HG02759 (cell line): Measurements from ENCODE around the gene SOX1.

ENCODE experiments used
- ATAC-seq: cut with Tn5 transposase; IDR thresholded peaks from one replicate; pipeline ENCODE4 v1.9.1; 2021; ENCODE audit warnings: mild to moderate bottlenecking, moderate library complexity; ENCODE audit not compliant: unreplicated experiment

SOX1 gene

DNA sequence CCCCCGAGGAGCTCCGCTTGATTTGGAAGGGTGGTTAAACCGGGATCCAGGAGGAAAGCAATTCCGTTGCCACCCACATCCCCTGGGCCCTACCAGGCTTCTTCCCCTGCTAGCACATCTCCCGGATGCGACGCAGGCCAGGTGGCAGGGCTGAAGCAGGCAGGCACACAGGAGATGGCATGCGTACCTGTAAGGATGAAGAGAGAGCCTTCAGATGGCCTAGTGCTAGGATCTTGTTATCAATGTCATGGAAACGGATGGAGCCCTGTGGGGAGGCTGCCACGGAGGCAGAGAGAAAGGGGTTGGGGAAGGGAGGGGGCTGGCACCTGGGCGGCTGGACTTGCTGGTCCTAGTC is 8.5 kb upstream of the SOX1 start:
- ATAC-seq = no peak

DNA sequence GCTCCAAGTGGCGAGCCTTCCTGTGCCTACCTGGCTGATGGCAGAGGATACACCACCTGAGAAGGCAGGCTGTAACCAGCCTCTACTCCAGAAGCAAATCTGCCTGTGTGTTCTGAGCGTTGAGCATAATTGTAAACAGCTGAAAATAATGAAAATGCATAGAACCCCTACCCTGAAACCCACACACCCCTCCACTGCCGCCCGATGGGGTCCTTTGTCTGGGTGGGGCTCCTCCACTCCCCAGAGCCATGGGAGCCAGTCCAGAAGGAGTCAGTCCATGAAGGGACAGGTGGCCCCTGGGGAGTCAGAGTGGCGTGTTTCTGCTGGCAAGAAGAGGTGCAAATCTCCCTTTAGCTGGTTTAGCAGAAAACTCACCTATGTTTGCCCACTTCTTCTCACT is 8.0 kb upstream of the SOX1 start:
- no peak for ATAC-seq

DNA sequence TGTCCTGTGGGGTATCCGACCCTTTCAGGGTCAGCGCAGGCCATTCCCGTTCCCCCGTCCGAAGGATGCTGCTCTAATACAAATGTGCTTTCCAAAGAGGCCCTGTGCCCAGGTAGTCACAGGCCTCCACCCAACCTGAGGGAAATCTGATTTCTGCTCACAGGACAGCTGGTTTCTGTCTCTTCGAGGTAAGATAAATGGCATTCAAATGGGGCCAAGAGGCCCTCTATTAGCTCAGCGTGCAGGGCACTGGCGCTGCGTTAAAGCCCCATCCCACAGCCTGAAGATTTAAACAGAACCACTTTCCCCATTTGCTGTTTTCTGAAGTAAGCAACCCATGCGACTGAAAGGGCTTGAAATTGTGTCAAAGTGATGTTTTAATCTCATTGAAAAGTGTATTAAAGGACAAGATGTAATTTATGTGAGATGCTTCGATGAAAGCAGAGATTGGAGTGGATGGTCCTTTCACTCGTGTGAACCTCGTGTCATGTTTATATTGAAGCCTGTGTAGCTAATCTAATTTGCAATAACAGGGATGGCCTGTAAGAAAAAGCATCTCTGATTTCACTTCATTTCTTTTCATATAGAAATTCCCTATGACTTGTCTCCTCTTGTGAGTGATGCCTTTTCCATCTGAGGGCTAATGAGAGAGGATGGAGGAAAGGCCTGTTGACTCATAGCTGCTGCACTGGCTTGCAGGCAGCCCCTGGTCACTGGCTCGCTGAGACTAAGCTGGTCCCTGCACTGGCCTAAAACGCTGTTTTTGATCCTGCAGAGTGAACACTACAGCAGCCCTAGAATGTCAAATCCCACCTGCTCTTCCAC is 7.3 kb upstream of the SOX1 start:
- no peak for ATAC-seq

DNA sequence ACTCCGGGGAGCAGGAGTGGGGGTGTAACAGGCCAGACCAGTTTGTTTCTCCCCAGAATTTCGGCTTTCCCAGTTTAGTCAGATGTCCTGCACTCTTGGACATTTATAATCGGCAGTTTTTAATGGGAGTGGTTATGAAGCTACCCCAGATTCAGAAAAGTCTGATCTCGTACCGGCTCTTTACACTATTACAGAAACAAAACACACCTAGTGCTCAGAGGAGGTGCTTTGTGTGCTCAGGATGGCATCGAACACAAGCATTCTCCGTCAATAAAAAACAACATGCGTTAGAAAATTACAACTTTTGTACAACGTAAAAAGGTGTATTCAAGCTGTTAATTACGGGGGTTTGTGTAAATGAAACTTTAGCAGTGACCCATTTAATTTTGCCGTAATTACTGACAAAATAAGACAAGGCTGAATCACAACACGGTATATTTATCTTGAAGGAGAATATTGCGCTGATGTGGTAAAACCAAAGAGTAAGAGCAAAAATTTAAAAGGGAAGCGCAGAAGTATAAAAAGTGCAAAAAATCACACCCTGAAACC is 6.6 kb upstream of the SOX1 start:
- no peak for ATAC-seq

DNA sequence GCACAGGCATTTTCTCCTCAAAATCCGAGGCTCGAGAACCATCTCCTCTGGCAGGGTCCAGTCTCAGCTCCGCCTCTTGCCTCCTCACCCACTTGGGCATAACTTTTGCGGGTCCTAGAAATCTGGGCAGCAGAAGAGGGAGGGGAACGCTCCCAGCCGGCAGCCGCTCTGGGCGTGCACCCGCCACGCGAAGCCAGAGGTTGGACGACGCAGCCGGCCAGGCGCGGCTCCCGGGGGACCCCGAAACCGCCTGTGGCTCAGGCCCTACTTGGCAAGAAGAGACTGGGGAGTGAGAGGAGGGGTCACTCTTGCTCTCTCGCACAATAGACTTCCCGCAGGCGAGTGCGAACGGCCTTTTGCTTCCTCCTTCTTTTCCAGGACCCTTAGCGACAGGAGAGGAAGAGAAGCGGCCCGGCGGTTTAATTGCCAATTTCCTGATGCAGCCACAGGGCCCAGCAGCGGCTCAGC is 6.0 kb upstream of the SOX1 start:
- no peak for ATAC-seq

DNA sequence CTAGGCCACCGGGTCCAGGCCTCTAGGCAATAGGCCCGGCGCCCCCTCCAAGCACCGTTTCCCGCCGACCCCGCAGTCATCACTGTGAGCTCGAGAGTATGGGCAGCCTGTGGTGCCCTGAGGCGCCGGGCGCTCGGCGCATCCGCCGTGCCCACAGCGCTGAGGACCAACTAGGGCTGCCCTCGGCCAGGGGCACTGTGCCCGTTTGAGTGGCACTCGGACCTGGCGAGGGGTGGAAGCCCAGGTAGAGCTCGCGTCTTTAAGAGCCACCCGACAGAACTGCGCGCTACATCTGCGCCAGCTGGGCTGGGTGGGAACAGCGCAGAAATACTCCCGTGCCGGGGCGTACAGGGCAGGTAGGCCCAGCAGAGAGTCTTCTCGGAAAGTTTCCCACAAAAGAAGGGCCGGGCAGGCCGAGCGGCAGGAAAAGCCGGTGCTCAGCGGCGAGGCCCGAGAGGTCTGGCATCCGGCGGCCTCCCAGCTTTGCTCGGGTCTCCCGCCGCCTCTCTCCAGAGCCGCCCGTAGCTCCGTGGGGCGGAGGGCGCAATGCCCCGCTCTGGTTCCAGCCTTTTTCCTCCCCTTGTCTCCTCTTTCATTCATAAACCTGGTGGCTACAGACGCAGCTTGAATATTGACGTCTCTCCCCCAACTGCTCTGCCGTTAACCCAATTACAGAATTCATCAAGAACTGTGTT is 5.4 kb upstream of the SOX1 start:
- no peak for ATAC-seq

DNA sequence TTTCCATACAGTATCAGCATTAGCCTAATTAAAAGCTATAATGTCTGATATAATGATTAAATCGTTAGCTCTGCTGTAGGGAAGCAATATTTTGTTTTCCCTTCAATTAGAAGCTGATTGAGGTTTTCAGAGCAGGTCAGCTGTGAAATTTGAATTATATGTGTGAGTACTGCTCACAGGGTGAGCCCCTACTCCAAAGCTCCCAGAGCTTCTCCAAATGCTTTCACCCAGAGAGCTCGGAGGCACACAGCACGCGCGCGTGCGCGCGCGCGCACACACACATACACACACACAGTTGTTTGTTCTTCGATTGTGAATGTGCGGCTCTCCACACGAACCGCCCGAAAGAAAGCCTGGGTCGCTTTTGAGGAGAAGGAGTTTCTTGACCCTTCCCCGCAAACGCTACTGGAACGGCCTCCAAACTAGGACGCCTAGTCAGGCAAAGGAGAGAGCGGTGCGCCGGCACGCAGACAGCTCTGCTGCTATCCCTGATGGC is 4.8 kb upstream of the SOX1 start:
- no peak for ATAC-seq

DNA sequence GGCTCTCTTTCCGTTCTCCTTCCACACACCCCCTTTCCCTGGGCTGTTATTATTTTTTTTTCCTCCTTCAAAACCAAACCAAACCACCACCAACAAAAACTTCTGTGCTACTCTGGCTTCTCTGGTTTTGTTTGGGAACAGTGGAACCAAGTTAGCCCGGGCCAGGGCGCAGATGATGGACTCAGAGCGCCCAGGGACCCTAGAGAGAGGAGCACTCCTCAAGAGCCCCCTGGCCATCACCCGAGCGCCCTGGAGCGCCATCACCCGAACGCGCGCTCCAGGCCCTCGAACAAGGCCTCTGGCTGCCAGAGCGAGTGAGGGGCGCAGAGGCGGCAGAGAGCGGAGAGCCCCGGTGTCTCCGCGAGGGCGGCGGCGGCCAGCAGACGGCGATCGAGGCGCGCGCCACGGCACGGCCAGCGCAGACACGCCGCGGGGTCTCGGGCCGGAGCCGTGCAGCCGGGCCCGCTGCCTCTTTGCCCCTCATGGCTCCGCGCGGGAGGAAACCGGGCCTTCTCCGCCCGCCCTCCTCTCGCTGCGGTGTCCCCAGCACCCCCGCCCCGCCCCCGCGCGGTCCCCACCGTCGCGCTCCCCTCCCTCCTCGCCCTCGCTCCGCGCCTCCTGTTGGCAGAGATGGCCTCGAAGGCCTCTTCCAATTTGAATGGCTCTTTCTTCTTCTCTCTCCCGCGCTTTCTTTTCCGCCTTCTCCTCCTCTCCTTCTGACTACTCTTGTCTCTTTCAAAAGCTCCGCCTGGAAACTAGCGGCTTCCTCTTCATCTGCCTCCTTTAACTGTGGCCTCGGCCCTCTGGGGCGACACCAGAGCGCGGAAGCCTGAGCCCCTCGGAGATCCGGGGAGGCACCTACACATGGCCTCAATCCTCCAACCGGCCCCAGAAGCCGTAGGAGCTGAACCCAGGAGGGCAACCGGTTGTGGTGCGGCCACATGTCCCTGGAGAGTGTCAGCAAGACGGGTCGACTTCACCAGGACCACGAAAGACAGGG is 4.1 kb upstream of the SOX1 start:
- no peak for ATAC-seq

DNA sequence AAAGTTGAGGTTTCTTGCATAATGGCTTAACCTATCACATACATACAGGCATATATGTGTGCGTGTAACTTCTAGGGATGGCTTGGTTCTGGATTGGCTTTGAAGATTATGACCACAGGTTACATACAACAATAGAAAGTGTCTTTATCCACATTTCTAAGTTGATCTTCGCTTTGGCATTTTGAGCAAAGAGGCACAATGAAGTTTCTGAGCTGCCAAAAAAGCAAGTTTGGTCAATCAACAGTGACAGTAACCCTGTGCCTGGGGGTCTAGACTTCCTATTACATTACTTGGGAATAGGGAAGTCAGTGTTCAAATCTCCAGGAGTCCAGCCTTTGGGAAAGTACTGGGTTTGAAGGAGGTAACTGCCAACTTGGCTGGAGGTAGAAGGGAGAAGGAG is 3.1 kb upstream of the SOX1 start:
- ATAC-seq = no peak

DNA sequence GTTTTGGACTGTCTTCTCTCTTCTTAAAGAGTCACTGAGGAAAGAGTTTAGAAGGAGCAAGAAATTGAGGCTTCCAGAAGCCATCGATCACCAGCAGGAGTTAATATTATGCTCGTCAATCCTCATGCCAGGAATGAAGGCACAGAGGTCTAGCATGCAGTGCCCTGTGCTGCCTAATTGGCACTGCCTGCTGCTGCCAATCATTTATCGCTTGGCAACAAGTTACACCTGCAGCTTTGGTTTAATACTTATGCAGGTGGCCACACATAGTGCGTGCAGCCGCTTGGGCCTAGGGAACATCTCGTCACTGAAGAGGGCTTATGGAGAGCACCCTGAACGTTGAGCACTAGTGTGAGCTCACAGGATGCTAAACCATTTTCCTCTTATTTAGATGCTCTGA is 2.7 kb upstream of the SOX1 start:
- no peak for ATAC-seq

DNA sequence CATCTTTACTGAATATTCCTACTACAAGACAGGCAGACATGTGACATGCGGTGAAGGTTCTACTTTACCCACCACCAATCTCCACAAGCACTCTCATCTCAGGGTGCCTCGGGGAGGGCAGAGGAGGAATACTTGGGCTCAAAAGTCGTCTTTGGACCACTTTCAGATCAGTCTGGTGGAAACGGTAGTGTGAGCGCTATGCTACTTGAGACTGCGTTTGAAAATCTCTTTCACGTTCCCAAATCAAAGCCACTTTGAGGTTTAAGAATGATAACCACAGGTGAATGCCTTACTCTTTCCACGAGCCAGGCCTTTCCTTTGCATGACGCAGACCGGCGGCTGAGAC is 1.5 kb upstream of the SOX1 start:
- no peak for ATAC-seq

DNA sequence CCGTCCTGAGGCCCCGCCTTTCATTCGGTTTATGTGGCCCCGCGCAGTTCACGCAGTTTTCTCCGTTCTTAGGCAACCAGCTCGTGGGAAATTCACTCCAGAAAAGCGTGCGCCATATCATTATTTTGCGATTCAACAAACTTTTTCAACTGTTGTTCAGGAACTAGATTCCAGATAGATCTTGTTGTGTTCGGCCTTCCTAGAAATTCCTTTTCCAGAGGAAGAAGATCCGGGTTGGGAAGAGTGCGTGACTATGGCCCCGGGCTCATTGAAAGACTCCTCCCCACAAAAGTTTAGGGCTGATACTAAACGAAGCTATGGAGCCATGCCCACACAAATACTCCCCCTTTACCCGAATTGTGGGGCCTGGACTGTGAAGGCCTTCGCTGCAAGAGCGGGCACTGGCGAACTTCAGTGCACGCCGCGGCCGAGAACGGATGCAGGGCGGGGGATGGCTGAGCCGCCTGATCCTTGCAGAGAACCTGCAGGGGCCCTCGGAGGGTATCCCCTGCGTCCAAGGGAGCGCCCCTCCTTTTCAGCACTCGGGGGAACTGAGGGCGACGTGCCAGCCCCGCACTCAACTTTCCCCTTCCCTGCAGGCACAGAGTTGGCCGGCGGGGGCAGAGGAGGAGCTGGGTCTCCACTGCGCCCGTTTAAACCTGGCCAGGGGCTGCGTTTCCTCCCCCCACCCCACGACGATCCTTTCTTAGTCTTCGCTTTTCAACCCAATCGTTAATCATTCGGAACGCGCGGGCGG is 904 bp upstream of the SOX1 start:
- no peak for ATAC-seq

DNA sequence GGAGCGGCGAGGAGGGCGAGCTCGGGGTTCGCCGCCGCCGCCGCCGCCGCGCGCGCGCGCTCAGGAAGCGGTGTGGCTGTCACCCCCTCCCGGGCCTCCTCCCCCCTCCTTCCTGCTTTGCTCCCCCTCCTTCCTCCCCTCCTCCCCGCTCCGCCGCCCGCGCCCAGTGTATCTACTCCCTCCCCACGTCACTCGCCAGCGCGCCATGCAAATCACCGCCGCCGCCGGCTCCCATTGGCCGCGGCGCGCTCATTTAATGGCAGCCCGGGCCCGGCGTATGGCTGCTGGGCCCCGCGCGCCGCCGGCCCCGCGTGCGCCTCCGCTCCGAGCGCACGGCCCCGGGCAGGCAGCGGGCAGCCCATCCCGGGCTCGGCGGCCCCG is 335 bp upstream of the SOX1 start:
- ATAC-seq = no peak

DNA sequence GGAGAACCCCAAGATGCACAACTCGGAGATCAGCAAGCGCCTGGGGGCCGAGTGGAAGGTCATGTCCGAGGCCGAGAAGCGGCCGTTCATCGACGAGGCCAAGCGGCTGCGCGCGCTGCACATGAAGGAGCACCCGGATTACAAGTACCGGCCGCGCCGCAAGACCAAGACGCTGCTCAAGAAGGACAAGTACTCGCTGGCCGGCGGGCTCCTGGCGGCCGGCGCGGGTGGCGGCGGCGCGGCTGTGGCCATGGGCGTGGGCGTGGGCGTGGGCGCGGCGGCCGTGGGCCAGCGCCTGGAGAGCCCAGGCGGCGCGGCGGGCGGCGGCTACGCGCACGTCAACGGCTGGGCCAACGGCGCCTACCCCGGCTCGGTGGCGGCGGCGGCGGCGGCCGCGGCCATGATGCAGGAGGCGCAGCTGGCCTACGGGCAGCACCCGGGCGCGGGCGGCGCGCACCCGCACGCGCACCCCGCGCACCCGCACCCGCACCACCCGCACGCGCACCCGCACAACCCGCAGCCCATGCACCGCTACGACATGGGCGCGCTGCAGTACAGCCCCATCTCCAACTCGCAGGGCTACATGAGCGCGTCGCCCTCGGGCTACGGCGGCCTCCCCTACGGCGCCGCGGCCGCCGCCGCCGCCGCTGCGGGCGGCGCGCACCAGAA is 1.1 kb downstream of the SOX1 start:
- ATAC-seq = no peak

DNA sequence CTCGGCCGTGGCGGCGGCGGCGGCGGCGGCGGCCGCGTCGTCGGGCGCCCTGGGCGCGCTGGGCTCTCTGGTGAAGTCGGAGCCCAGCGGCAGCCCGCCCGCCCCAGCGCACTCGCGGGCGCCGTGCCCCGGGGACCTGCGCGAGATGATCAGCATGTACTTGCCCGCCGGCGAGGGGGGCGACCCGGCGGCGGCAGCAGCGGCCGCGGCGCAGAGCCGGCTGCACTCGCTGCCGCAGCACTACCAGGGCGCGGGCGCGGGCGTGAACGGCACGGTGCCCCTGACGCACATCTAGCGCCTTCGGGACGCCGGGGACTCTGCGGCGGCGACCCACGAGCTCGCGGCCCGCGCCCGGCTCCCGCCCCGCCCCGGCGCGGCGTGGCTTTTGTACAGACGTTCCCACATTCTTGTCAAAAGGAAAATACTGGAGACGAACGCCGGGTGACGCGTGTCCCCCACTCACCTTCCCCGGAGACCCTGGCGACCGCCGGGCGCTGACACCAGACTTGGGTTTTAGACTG is 1.7 kb downstream of the SOX1 start:
- ATAC-seq = no peak

DNA sequence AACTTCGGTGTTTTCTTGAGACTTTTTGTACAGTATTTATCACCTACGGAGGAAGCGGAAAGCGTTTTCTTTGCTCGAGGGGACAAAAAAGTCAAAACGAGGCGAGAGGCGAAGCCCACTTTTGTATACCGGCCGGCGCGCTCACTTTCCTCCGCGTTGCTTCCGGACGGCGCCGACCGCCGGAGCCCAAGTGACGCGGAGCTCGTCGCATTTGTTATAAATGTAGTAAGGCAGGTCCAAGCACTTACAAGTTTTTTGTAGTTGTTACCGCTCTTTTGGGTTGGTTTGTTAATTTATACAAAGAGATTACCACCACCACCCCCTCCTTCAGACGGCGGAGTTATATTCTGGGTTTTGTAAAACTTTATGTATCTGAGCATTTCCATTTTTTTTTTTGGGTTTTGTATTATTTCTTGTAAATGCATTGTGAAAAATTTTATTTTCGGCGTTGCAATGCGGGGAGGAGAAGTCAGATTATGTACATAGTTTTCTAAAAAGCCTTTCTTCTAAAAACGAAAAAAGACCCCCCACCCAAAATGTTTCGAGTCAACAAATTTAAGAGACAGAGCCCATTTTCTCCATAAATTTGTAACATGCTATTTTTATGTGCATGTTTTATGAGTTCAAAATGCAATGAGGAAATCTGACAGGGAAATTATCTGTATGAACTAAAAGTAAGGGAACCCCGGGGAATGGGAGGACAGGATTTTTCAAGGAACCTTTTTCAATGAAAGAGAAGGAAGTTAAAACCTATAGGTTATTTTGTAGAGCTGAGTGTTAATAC is 2.3 kb downstream of the SOX1 start:
- no peak for ATAC-seq

DNA sequence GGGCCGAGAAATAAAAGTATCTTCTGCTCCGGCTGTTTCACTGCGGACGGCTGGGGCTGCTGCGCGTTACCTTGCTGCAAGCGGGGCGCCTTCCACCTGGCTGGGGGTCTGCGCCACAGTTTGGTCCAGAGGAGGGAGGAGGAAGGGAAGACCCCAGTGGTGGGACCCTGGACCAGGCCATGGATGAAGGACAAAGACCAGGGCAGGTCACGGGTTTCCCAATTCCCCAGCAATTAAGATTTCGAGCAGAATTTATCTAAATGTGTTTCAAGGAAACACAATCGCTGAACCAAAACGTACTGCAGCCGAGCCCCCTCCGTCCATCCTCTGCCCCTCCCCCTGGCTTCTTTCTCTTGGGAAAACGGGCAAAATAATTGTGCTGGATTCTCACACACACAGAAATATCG is 2.9 kb downstream of the SOX1 start:
- no peak for ATAC-seq

DNA sequence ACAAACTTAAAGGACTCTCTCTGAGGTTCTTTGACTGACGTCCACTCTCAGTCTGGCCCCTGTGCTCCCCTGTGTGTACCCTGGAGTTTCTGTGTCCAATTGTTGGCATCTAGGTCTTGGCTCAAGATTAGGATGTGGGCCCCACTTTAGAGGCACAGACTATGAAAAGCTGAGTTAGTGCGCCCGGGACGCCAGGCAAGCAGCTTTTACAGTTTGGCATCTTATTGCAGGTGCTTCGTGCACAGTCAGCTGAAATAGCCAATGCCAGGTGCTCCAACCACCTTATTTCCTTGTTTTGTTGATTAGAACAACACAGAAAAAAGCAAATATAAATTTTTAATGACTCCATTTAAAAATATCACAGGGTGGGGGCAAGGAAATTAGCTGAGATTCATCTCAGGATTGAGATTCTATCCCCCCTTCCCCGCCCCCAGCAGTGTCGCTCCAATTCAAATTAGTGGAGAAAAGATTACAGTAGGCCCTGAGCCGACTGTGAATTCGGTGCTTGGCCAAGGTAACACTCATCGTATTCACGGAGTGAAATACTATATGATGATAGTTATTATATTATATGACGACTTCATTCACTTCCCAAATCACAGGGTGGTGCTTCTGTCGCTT is 4.3 kb downstream of the SOX1 start:
- ATAC-seq = no peak
